Heart left ventricle (tissue), 16 donors: ENCODE data around the gene FASN. TPM values are rescaled to one million over a fixed set of nuclear protein-coding genes. Genes with fewer than 3 reads are reported as not detected.

Source experiments
- ATAC-seq, 4 donors: fragments of 200-7000 bp; cut with Tn5 transposase; one replicate each; pipeline ENCODE4 v1.9.1; 2020 to 2022; ENCODE audit warnings: moderate library complexity in 4 of 4, mild to moderate bottlenecking in 3 of 4, moderate number of reproducible peaks in 1 of 4
- DNase-seq, 5 donors: peaks; one replicate each; pipeline ENCODE4 v3.0.0-alpha.2; 2020
- H3K27ac ChIP-seq, 12 donors: fragments of 200-600 bp; sonication (generic) in 4 of 12; one replicate each; pipeline versions ENCODE4 v1.5.0 to v1.8.0; 2016 to 2022; ENCODE audit warnings: mild to moderate bottlenecking in 2 of 12
- H3K27me3 ChIP-seq, 9 donors: fragments of 200-600 bp; sonication (generic) in 2 of 9; one replicate each; pipeline versions ENCODE4 v1.5.1 to v1.8.0; 2016 to 2022; ENCODE audit warnings: mild to moderate bottlenecking in 3 of 9
- H3K36me3 ChIP-seq, 9 donors: fragments of 200-600 bp; sonication (generic) in 2 of 9; one replicate each; pipeline versions ENCODE4 v1.5.0 to v1.8.0; 2018 to 2022; ENCODE audit warnings: mild to moderate bottlenecking in 2 of 9
- H3K4me1 ChIP-seq, 12 donors: fragments of 200-600 bp; sonication (generic) in 4 of 12; one replicate each; pipeline versions ENCODE4 v1.5.0 to v1.8.0; 2016 to 2022; ENCODE audit warnings: mild to moderate bottlenecking in 3 of 12
- H3K4me3 ChIP-seq, 12 donors: fragments of 200-600 bp; sonication (generic) in 4 of 12; one replicate each; pipeline versions ENCODE4 v1.5.0 to v1.8.0; 2017 to 2022; ENCODE audit warnings: mild to moderate bottlenecking in 9 of 12, moderate library complexity in 4 of 12
- H3K9me3 ChIP-seq, 12 donors: fragments of 200-600 bp; sonication (generic) in 4 of 12; one replicate each; pipeline versions ENCODE4 v1.5.0 to v1.8.0; 2016 to 2022; ENCODE audit warnings: mild to moderate bottlenecking in 1 of 12
- CTCF ChIP-seq, 12 donors: fragments of 200-600 bp; sonication (generic) in 4 of 12; IDR thresholded peaks; one replicate each; pipeline versions ENCODE4 v1.5.0 to v1.8.0; 2018 to 2022; ENCODE audit warnings: antibody characterized with exemption in 12 of 12, mild to moderate bottlenecking in 5 of 12
- POLR2A ChIP-seq, 2 donors: fragments of 450-650 bp; IDR thresholded peaks; one replicate each; pipeline ENCODE4 v1.6.1; 2017; ENCODE audit warnings: antibody characterized with exemption in 2 of 2, mild to moderate bottlenecking in 2 of 2, moderate library complexity in 2 of 2
- WGBS, 4 donors: extraction: QIAGEN DNeasy Blood & Tissue Kit in 2 of 4; methylation state at CpG; one replicate each; pipeline versions ENCODE4 v1.1.5 to v1.1.7; 2013 to 2018; 5-methylcytosine and 5-hydroxymethylcytosine counted together
- intact Hi-C, 10 donors: fragments of 100-400 bp; cut with DNase I; formaldehyde crosslinking; loops; one replicate each; pipeline versions ENCODE4 v1.11.1 to v1.14.2; 2022
- polyA plus RNA-seq, 2 donors: library from polyadenylated mRNA; stranded (reverse); fragments of 200-250 nt; gene quantifications; one replicate each; pipeline ENCODE4 v1.2.3, GENCODE V29; 2013
- total RNA-seq, 9 donors: library from RNA; depleted of rRNA in 2 of 9; stranded (reverse); fragments of >200 nt in 2 of 9; fragmentation: NEBNext Ultra II Directional in 3 of 9; extraction: Animal tissue kit (Norgen Biotek cat#: 25700) in 3 of 9; gene quantifications; one replicate each; pipeline versions ENCODE4 v1.1.0 to v1.2.4, GENCODE V29; 2016 to 2023
- donor health status: ischemic (EF 13 %, LVEDD 7.1; RV severe dilation, severe dysfunction).
- donor health status: healthy with polysubstance abuse.
- donor health status: DM: no; HTN: yes; CAD: no.
- donor health status: DM: no; HTN: no; CAD: no.
- donor health status: ischemic (EF 25% LVEDD 6.9; RV normal size, moderate dysfunction).
- donor health status: ischemic (EF 25% LVEDD 5.7; RV mildly dilated, moderate dysfunction).
- donor health status: healthy.
- donor health status: DM: yes; HTN: yes; CAD: no.
- donor health status: ischemic (EF 35%, LVEDD 5.7; RV mildly dilated, moderate dysfunction).
- donor health status: nonischemic (EF 11% LVEDD 7.7; RV severe dilation, severe dysfunction).
- donor health status: DM: yes; HTN: yes; CAD: no.
- donor health status: PGD.
- donor health status: ischemic (EF 29% LVEDD 5.4; RV normal size, mild dysfunction).
- donor health status: nonischemic (EF 23%, LVEDD 6.1; RV moderate dilation, normal function).

Gene FASN
- total and polyA plus RNA-seq, 11 donors: 6.9 to 103 (median 18.9) TPM

DNA sequence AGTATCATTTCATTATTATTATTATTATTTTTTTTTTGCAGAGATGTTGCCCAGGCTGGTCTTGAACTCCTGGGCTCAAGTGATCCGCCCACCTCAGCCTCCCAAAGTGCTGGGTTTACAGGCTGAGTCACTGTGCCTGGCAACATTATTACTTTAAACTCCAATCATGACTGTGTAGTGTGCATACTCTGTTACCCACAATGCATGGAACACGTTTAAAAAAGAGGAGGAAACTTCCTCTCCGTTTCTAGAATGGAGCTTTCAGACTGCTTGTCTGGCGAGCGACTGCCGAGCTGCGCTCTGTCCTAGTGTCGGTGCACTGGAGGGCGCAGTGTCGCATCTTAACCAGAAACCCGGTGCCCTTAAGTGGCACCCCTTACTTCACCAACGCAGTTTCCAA lies 22.1 kb upstream of the FASN start:
- Histone ChIP-seq H3K4me3 (no peak overlapping the region), H3K9me3 (no peaks in the 10 kb centered on the region), H3K4me1 (no peaks in the 10 kb centered on the region), H3K27ac (no peak overlapping the region), H3K27me3 (no peaks in the 10 kb centered on the region), H3K36me3 (peaks cover 0 to 6% (median 2%) of the 10 kb centered on the region in 9 donors)
- DNase-seq (no peak), ATAC-seq (no peak)
- 77 to 83% (median 80%) methylated on average over 12 of the region's 12 CpGs for WGBS, 4 donors
- intact Hi-C loops: no loop called here
- TF ChIP-seq CTCF (IDR thresholded peaks at IDR 0.05): no peak
- no peak for TF ChIP-seq POLR2A (IDR thresholded peaks at IDR 0.05)

DNA sequence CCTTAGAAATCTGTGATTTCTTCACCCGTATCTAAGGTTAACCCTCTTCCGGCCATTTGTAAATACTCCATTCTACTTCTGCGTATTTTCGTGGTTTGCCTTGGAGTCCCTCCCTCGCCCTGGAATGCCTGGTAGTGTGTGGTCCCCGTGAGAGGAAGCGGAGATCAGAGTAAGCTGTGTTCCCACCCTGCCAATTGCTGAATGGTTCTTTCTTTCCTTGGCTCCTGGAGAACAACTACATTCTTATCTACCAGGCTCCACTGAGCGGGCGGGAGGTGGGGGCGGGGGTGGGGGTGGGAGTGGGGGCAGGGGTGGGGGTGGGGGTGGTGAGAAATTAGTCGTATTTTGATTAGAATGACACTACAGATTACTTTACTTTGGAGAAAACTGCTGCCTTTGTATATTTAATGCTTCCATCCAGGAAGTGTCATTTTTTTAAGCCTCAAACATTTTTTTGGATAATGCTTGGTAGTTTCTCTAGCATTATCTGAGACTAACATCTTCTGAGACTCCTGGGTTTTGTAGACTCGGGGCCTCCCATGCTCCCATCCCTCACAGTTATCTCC lies 20.9 kb upstream of the FASN start:
- DNase-seq (no peak), ATAC-seq (no peak)
- intact Hi-C loops: no loop called here
- Histone ChIP-seq H3K27me3 (no peaks in the 10 kb centered on the region), H3K36me3 (peaks cover 0 to 7% (median 0%) of the 10 kb centered on the region in 9 donors), H3K27ac (no peak overlapping the region), H3K4me3 (no peak overlapping the region), H3K4me1 (no peaks in the 10 kb centered on the region), H3K9me3 (no peaks in the 10 kb centered on the region)
- TF ChIP-seq POLR2A (IDR thresholded peaks at IDR 0.05): no peak
- no peak for TF ChIP-seq CTCF (IDR thresholded peaks at IDR 0.05)
- 60 to 74% (median 67%) methylated on average over 12 of the region's 12 CpGs for WGBS, 4 donors

DNA sequence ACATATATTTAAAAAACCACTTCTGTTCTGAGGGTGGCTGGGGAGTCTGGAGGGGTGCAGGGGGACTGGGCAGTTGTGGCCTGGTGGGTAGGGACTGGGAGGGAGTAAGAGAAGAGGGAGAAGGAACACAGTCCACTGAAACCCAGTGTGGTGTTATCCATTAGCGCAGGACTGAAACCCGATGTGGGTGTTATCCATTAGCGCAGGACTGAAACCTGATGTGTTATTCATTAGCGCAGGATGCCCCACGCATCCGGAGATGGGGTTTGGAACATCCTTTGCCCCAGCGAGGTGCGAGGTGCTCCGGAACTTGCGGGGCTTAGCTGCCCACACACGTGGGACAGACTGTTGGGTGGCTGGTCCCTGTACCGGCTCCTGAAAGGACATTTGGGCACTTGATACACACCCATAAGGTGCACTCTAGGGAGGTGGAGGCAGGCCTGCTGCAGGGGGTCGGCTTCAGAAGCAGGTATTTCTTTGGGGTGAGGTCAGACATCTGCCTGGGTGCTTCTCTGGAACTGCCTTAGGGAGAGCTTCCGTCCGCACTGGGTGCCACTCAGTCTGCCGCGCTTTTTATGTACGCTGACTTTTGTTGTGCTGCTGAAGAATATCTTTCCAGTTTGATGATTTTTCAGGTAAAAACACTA lies 20.3 kb upstream of the FASN start:
- Histone ChIP-seq H3K4me1 (no peaks in the 10 kb centered on the region), H3K27ac (no peak overlapping the region), H3K36me3 (peaks cover 0 to 10% (median 3%) of the 10 kb centered on the region in 9 donors), H3K27me3 (no peaks in the 10 kb centered on the region), H3K4me3 (no peak overlapping the region), H3K9me3 (no peaks in the 10 kb centered on the region)
- intact Hi-C loops: no loop called here
- TF ChIP-seq POLR2A (IDR thresholded peaks at IDR 0.05) (no peak), CTCF (IDR thresholded peaks at IDR 0.05) (no peak)
- ATAC-seq: no peak
- 84 to 89% (median 87%) methylated on average over 12 to 18 of the region's 18 CpGs for WGBS, 4 donors
- DNase-seq: no peak

DNA sequence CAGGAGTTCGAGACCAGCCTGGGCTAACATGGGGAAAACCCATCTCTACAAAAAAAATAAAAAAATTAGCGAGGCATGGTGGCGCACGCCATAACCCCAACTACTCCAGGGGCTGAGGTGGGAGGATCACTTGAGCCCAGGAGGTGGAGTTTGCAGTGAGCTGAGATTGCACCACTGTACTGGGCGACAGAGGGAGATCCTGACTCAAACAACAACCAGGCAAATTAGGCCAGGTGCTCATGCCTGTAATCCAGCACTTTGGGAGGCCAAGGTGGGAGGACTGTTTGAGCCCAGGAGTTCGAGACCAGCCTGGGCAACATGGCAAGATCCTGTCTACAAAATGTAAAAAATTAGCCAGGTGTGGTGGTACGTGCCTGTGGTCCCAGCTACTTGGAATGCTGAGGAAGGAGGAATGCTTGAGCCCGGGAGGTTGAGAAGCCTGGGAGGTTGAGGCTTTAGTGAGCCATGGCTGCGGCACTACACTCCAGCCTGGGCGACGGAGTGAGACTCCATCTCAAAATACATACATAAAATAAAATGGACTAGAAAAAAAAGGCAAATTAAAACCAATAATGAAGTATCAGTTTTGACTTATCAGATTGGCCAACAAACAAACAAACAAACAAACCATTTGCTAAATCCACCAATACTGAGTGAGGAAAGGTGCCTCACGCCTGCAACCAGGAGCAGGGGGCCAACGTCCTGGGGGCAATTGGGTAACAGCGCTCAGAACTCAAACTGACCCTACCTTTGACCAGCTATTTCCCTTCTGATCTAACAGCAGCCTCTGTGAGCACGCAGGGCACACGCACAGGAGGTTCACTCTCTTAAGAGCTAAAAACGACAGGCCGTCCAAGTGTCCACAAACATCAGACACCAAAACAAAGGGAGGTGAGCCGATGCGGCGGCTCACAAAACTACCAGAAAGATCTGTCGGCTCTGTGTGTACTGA lies 19.4 kb upstream of the FASN start:
- no peak for DNase-seq
- Histone ChIP-seq H3K9me3 (no peaks in the 10 kb centered on the region), H3K27me3 (no peaks in the 10 kb centered on the region), H3K27ac (no peak overlapping the region), H3K4me1 (no peaks in the 10 kb centered on the region), H3K4me3 (no peak overlapping the region), H3K36me3 (peaks cover 0 to 19% (median 0%) of the 10 kb centered on the region in 9 donors)
- TF ChIP-seq POLR2A (IDR thresholded peaks at IDR 0.05) (no peak), CTCF (IDR thresholded peaks at IDR 0.05) (no peak)
- no peak for ATAC-seq
- WGBS, 4 donors: 88 to 91% (median 90%) methylated on average over 22 of the region's 22 CpGs
- intact Hi-C loops: no loop called here
